K562 (cell line): ENCODE results near the gene COX15. TPM values are rescaled to one million over a fixed set of nuclear protein-coding genes. Genes with fewer than 3 reads are reported as not detected.

Source experiments
- ARNT ChIP-seq, 2 experiments: fragments of 450-650 bp; IDR thresholded peaks; 2 replicates each; pipeline ENCODE4 v1.6.1; 2016; ENCODE audit warnings: mild to moderate bottlenecking in 1 of 2
- COPS2 ChIP-seq: fragments of 450-650 bp; conservative IDR thresholded peaks from 2 replicates; pipeline ENCODE4 v1.6.1; 2016; ENCODE audit warnings: mild to moderate bottlenecking, moderate library complexity
- ESRRA ChIP-seq: fragments of 450-650 bp; IDR thresholded peaks from 2 replicates; pipeline ENCODE4 v1.6.1; 2014; ENCODE audit warnings: low read depth, mild to moderate bottlenecking, moderate library complexity, borderline replicate concordance
- FOXK2 ChIP-seq, 2 experiments: fragments of 450-650 bp; IDR thresholded peaks in 1 of 2; conservative IDR thresholded peaks in 1 of 2; 2 replicates each; pipeline ENCODE4 v1.6.1; 2016; ENCODE audit warnings: low read depth in 2 of 2, mild to moderate bottlenecking in 1 of 2
- GABPB2 ChIP-seq: fragments of 250-450 bp; sonication (Bioruptor Pico); conservative IDR thresholded peaks from 2 replicates; pipeline ENCODE4 v1.5.1; 2021; ENCODE audit warnings: mild to moderate bottlenecking
- HOXB6 ChIP-seq: fragments of 250-450 bp; sonication (Bioruptor Pico); IDR thresholded peaks from 2 replicates; pipeline ENCODE4 v1.5.1; 2022; ENCODE audit warnings: mild to moderate bottlenecking, borderline replicate concordance
- KAT2B ChIP-seq: IDR thresholded peaks from one replicate; pipeline ENCODE4 v1.6.1; 2012; ENCODE audit warnings: low read depth, mild to moderate bottlenecking, control low read depth, inconsistent platforms, low read length, moderate library complexity
- L3MBTL2 ChIP-seq: fragments of 450-650 bp; IDR thresholded peaks from 2 replicates; pipeline ENCODE4 v1.6.1; 2016; ENCODE audit warnings: mild to moderate bottlenecking, moderate library complexity
- PYGO2 ChIP-seq: fragments of 450-650 bp; IDR thresholded peaks from 2 replicates; pipeline ENCODE4 v1.6.1; 2016; ENCODE audit warnings: mild to moderate bottlenecking, missing genetic modification characterization, moderate library complexity, missing compliant biosample characterization
- RNF2 ChIP-seq: sonication (generic); IDR thresholded peaks from 2 replicates; pipeline ENCODE4 v1.6.1; 2016
- TEAD4 ChIP-seq, 2 experiments: sonication (generic) in 1 of 2; formaldehyde crosslinking in 1 of 2; IDR thresholded peaks; 2 replicates each; pipeline versions ENCODE4 v1.6.1 to v1.8.0; 2012 to 2022; ENCODE audit warnings: borderline replicate concordance in 1 of 2, inconsistent platforms in 1 of 2, low read length in 1 of 2, mild to moderate bottlenecking in 1 of 2, missing genetic modification reagents in 1 of 2
- TGIF2 ChIP-seq: sonication (generic); formaldehyde crosslinking; IDR thresholded peaks from 2 replicates; pipeline ENCODE4 v1.8.1; 2022; ENCODE audit warnings: mild to moderate bottlenecking, missing genetic modification reagents, moderate library complexity
- UBTF ChIP-seq, 2 experiments: IDR thresholded peaks; 2 replicates each; pipeline ENCODE4 v1.6.1; 2012; ENCODE audit warnings: improper control_type of control experiment in 2 of 2, low read depth in 2 of 2, low read length in 2 of 2, borderline replicate concordance in 1 of 2
- YBX1 ChIP-seq: fragments of 450-650 bp; IDR thresholded peaks from 2 replicates; pipeline ENCODE4 v1.7.1; 2016; ENCODE audit warnings: mild to moderate bottlenecking
- ZBTB17 ChIP-seq: fragments of 450-650 bp; formaldehyde crosslinking; IDR thresholded peaks from 2 replicates; pipeline ENCODE4 v1.4.0; 2020; ENCODE audit warnings: mild to moderate bottlenecking
- ZNF24 ChIP-seq: fragments of 450-650 bp; IDR thresholded peaks from 2 replicates; pipeline ENCODE4 v1.6.1; 2016
- ZNF551 ChIP-seq: fragments of 250-450 bp; sonication (Bioruptor Pico); IDR thresholded peaks from 2 replicates; pipeline ENCODE4 v1.5.0; 2021; ENCODE audit warnings: mild to moderate bottlenecking, moderate library complexity
- polyA plus RNA-seq, 8 experiments: library from polyadenylated mRNA; depleted of rRNA in 4 of 8; stranded (reverse) in 5 of 8; unstranded in 3 of 8; fragments of >200 nt; fragmentation: Nextera tagmentation in 2 of 8; fragmentation: Illumina TruSeq in 1 of 8; extraction: Ambion mirVana in 2 of 8; extraction: Trizol in 1 of 8; gene quantifications; 2 replicates each; pipeline versions ENCODE4 v1.2.1 to v1.2.3, GENCODE V29; 2011 to 2014; ENCODE audit warnings: inconsistent platforms in 1 of 8, missing spikeins in 1 of 8
- total RNA-seq, 7 experiments: library from RNA; depleted of rRNA in 6 of 7; stranded (reverse); fragments of >200 nt in 6 of 7; fragmentation: Illumina TruSeq in 2 of 7; extraction: Trizol in 2 of 7; gene quantifications; 2 replicates each; pipeline versions ENCODE4 v1.2.1 to v1.2.3, GENCODE V29; 2011 to 2021; ENCODE audit warnings: low replicate concordance in 1 of 7
- TF ChIP-seq, protein P1 (sequence below): IDR thresholded peaks from 2 replicates; pipeline ENCODE4 v1.6.1; 2011; ENCODE audit warnings: borderline replicate concordance, low read depth, mild to moderate bottlenecking, moderate library complexity, low read length; ENCODE audit not compliant: insufficient read depth, poor library complexity, severe bottlenecking
- TF ChIP-seq, protein P2 (sequence below): IDR thresholded peaks from 2 replicates; pipeline ENCODE4 v1.6.1; 2014; ENCODE audit warnings: antibody characterized with exemption

The COX15 gene
- total and polyA plus RNA-seq, 9 of the 15 experiments (the other 6 are each of a cell fraction or from before 2014, with no cell fraction given): 17.4 to 45.1 (median 23.7) TPM

DNA sequence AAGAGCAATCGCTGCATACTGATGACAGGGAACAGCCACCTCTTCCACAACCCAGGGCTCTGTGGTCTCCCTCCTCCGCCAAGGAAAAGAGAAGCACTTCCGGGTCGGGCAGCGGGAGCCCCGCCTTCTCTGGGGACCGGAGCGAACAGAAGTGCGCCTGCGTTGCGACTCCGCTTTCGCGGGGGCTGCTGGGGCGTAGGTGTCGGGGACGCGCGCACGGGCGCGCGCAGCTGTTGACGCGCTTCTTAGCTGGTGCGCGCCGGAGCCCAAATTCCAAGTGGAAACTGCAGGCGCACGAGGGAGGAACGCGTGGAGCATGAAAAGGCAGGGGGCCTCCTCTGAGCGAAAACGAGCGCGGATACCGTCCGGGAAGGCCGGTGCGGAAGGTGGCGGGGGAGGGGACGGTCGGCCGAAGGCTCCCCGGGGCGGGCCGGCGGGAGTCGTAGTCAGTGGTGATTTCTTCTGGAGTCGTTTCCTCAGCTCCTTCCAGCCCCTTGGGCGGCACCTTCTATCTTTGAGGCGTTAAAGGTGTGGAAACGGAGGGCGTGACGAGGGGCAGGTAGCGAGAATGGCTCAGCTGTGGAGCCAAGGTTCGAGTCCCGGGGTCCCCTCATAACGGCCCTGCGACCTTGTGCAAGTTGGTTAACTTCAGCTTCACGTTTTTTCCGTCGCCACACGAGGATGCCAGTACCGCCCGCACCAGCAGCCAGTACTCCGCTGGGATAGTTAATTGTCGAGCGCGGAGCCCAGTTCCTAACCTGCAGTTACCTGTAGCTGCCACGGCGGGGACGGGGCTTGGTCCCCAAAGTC, at the start of gene COX15, which contains the start of gene CUTC (continued):
- 0 out of 4 replicates have a peak, but pooled peaks of 1 of the 2 experiments have one; percentile 30 for TF ChIP-seq UBTF (IDR thresholded peaks at IDR 0.05; ENCODE audit: borderline replicate concordance in 1 of 2, low read depth in 2 of 2, low read length in 2 of 2)
- no peak for TF ChIP-seq GABPB2 (CRISPR knock-in tag)
- no peak for TF ChIP-seq ZNF24
- no peak for TF ChIP-seq COPS2
- no peak for TF ChIP-seq RNF2
- no peak for TF ChIP-seq HOXB6
- TF ChIP-seq L3MBTL2: 0 out of 2 replicates have a peak, but pooled peaks have one; percentile 39
- TF ChIP-seq PYGO2 (tag): no peak
- TF ChIP-seq, protein P1, sequence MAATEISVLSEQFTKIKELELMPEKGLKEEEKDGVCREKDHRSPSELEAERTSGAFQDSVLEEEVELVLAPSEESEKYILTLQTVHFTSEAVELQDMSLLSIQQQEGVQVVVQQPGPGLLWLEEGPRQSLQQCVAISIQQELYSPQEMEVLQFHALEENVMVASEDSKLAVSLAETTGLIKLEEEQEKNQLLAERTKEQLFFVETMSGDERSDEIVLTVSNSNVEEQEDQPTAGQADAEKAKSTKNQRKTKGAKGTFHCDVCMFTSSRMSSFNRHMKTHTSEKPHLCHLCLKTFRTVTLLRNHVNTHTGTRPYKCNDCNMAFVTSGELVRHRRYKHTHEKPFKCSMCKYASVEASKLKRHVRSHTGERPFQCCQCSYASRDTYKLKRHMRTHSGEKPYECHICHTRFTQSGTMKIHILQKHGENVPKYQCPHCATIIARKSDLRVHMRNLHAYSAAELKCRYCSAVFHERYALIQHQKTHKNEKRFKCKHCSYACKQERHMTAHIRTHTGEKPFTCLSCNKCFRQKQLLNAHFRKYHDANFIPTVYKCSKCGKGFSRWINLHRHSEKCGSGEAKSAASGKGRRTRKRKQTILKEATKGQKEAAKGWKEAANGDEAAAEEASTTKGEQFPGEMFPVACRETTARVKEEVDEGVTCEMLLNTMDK: no peak
- TF ChIP-seq TEAD4 (IDR thresholded peaks at IDR 0.05; ENCODE audit: low read length): no peak; the same call in 1 of the 2 replicates
- no peak for TF ChIP-seq TEAD4 (CRISPR knock-in tag; IDR thresholded peaks at IDR 0.05; ENCODE audit: borderline replicate concordance)
- TF ChIP-seq TGIF2: no peak
- TF ChIP-seq YBX1: no peak
- no peak for TF ChIP-seq ARNT (IDR thresholded peaks at IDR 0.05)
- TF ChIP-seq KAT2B: no peak
- TF ChIP-seq ESRRA: no peak; the same call in 1 of the 2 replicates
- TF ChIP-seq ZBTB17 (CRISPR knock-in tag): no peak
- TF ChIP-seq FOXK2 (conservative IDR thresholded peaks at IDR 0.05 in 1 of 2, IDR thresholded peaks at IDR 0.05 in 1 of 2; ENCODE audit: low read depth in 2 of 2): peak; percentile 44 to 60; a peak in 2 of 4 replicates
- TF ChIP-seq, protein P2, sequence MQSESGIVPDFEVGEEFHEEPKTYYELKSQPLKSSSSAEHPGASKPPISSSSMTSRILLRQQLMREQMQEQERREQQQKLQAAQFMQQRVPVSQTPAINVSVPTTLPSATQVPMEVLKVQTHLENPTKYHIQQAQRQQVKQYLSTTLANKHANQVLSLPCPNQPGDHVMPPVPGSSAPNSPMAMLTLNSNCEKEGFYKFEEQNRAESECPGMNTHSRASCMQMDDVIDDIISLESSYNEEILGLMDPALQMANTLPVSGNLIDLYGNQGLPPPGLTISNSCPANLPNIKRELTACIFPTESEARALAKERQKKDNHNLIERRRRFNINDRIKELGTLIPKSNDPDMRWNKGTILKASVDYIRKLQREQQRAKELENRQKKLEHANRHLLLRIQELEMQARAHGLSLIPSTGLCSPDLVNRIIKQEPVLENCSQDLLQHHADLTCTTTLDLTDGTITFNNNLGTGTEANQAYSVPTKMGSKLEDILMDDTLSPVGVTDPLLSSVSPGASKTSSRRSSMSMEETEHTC: no peak
- no peak for TF ChIP-seq ZNF551 (CRISPR knock-in tag)
